Endothelial cell of umbilical vein (primary cell): ENCODE data around the gene WIPF3. TPM values are rescaled to one million over a fixed set of nuclear protein-coding genes. Genes with fewer than 3 reads are reported as not detected.

ENCODE experiments used
- BruUV-seq: library from RNA; stranded (reverse); fragments of 400-500 nt; replicated peaks from 2 replicates; lab custom pipeline; 2021; lab: Mats Ljungman, UMichigan
- CTCF ChIA-PET: fragments of 300-600, 350-600 bp; sonication (Branson Sonifier 250); formaldehyde crosslinking; loops from one replicate; lab custom pipeline; 2021; ENCODE audit warnings: antibody characterized with exemption, inconsistent platforms; lab: Charles Lee
- POLR2A ChIA-PET: fragments of 300-600, 350-600 bp; sonication (Branson Sonifier 250); formaldehyde crosslinking; loops from one replicate; lab custom pipeline; 2021; ENCODE audit warnings: antibody characterized with exemption, inconsistent platforms; lab: Charles Lee
- DNase-seq: peaks from one replicate; pipeline ENCODE4 v3.0.0-alpha.2; 2011; ENCODE audit warnings: low read depth, low spot score
- FAIRE-seq: peaks from 2 replicates; lab custom pipeline; 2011; peaks lifted over from hg19 to GRCh38; lab: Jason Lieb, UNC
- H2AFZ ChIP-seq: 2 replicates; pipeline ENCODE4 v1.6.0; 2012; ENCODE audit warnings: low read depth, low read length, control low read depth, inconsistent platforms
- H3K27ac ChIP-seq: 2 replicates; pipeline ENCODE4 v1.5.1; 2011; ENCODE audit warnings: low read depth, mild to moderate bottlenecking, control low read depth, low read length, moderate library complexity; ENCODE audit not compliant: insufficient read depth
- H3K27me3 ChIP-seq, 2 experiments: 2 replicates each; pipeline versions ENCODE4 v1.6.0 to v1.6.1; 2011; ENCODE audit warnings: low read length in 2 of 2, mixed read lengths in 1 of 2; ENCODE audit not compliant: control insufficient read depth in 2 of 2, insufficient read depth in 2 of 2
- H3K36me3 ChIP-seq, 2 experiments: 2 replicates in 1 of 2; 3 replicates in 1 of 2; pipeline ENCODE4 v1.5.1; 2011; ENCODE audit warnings: low read length in 2 of 2, mild to moderate bottlenecking in 1 of 2, moderate library complexity in 1 of 2; ENCODE audit not compliant: control insufficient read depth in 2 of 2, insufficient read depth in 2 of 2; ENCODE audit errors: extremely low read depth in 1 of 2
- H3K4me1 ChIP-seq: 3 replicates; pipeline ENCODE4 v1.5.1; 2011; ENCODE audit warnings: mild to moderate bottlenecking, low read length; ENCODE audit not compliant: control insufficient read depth, insufficient read depth; ENCODE audit errors: extremely low read depth
- H3K4me2 ChIP-seq: 2 replicates; pipeline ENCODE4 v1.6.1; 2011; ENCODE audit warnings: low read length, control low read depth, mixed read lengths; ENCODE audit not compliant: insufficient read depth
- H3K4me3 ChIP-seq, 3 experiments: fragments of 200-600 bp in 1 of 3; sonication (generic), shearing (Covaris generic) in 1 of 3; replicated peaks in 1 of 3; 2 replicates each; pipeline ENCODE4 v1.5.1; 2011 to 2016; ENCODE audit warnings: control low read depth in 3 of 3, low read length in 3 of 3, mild to moderate bottlenecking in 2 of 3, inconsistent platforms in 1 of 3, low read depth in 1 of 3, moderate library complexity in 1 of 3; ENCODE audit not compliant: insufficient read depth in 1 of 3
- H3K79me2 ChIP-seq: 2 replicates; pipeline ENCODE4 v1.6.0; 2012; ENCODE audit warnings: low read length, inconsistent platforms; ENCODE audit not compliant: control insufficient read depth, insufficient read depth
- H3K9ac ChIP-seq: replicated peaks from 2 replicates; pipeline ENCODE3; 2011; ENCODE audit warnings: low read length, control low read depth; ENCODE audit not compliant: insufficient read depth; ENCODE audit errors: extremely low read depth
- H3K9me1 ChIP-seq: replicated peaks from 3 replicates; pipeline ENCODE4 v1.6.0; 2011; ENCODE audit warnings: mild to moderate bottlenecking, low read length; ENCODE audit not compliant: control insufficient read depth, insufficient read depth; ENCODE audit errors: extremely low read depth
- H3K9me3 ChIP-seq: replicated peaks from 2 replicates; pipeline ENCODE4 v1.5.1; 2012; ENCODE audit warnings: low read length, inconsistent platforms; ENCODE audit not compliant: control insufficient read depth, insufficient read depth
- H4K20me1 ChIP-seq: replicated peaks from 2 replicates; pipeline ENCODE3; 2011; ENCODE audit warnings: mild to moderate bottlenecking, low read length; ENCODE audit not compliant: control insufficient read depth, insufficient read depth; ENCODE audit errors: extremely low read depth
- EZH2 ChIP-seq: IDR thresholded peaks from 2 replicates; pipeline ENCODE4 v1.6.1; 2012; ENCODE audit warnings: borderline replicate concordance, low read depth, mild to moderate bottlenecking, moderate library complexity, low read length, inconsistent platforms; ENCODE audit not compliant: severe bottlenecking
- FOS ChIP-seq: IDR thresholded peaks from 2 replicates; pipeline ENCODE4 v1.6.1; 2011; ENCODE audit warnings: mild to moderate bottlenecking, low read length, moderate library complexity, borderline replicate concordance; ENCODE audit not compliant: insufficient read depth
- GATA2 ChIP-seq: IDR thresholded peaks from 2 replicates; pipeline ENCODE4 v1.7.0; 2011; ENCODE audit warnings: low read depth, mild to moderate bottlenecking, moderate library complexity, mixed read lengths, low read length; ENCODE audit not compliant: insufficient read length, insufficient read depth
- JUN ChIP-seq: IDR thresholded peaks from 2 replicates; pipeline ENCODE4 v1.6.1; 2011; ENCODE audit warnings: borderline replicate concordance, low read depth; ENCODE audit not compliant: insufficient read length, insufficient read depth
- MYC ChIP-seq: IDR thresholded peaks from one replicate; pipeline ENCODE4 v1.6.1; 2011; ENCODE audit warnings: mild to moderate bottlenecking, low read depth, low read length
- POLR2A ChIP-seq: IDR thresholded peaks from 2 replicates; pipeline ENCODE4 v1.6.1; 2012; ENCODE audit warnings: low read depth, mild to moderate bottlenecking, control low read depth, low read length
- POLR2AphosphoS5 ChIP-seq: IDR thresholded peaks from 2 replicates; pipeline ENCODE4 v1.6.1; 2012; ENCODE audit warnings: low read depth, mild to moderate bottlenecking, control low read depth, low read length, moderate library complexity; ENCODE audit not compliant: insufficient read depth
- dilution Hi-C: fragments of 300-500 bp; cut with MboI; formaldehyde crosslinking; loops from one replicate; pipeline ENCODE4 v1.15.0; 2019; ENCODE audit warnings: low sequenced_read_pairs; ENCODE audit not compliant: extremely low pct_ligation_motif_present
- intact Hi-C: fragments of 100-400 bp; cut with micrococcal nuclease; formaldehyde crosslinking; loops from one replicate; pipeline ENCODE4 v1.10.0; 2022
- polyA plus RNA-seq, 4 experiments: library from polyadenylated mRNA; depleted of rRNA in 3 of 4; stranded (reverse) in 3 of 4; unstranded in 1 of 4; fragments of >200 nt; gene quantifications; 2 replicates each; pipeline versions ENCODE4 v1.2.1 to v1.2.3, GENCODE V29; 2011 to 2012; ENCODE audit warnings: missing spikeins in 1 of 4
- total RNA-seq: library from RNA; stranded (reverse); gene quantifications from 2 replicates; pipeline ENCODE4 v1.2.3, GENCODE V29; 2021
- TF ChIP-seq, protein P1 (sequence below): IDR thresholded peaks from 2 replicates; pipeline ENCODE4 v1.6.1; 2011; ENCODE audit not compliant: insufficient read depth, insufficient read length
- TF ChIP-seq, protein P2 (sequence below), 2 donors: IDR thresholded peaks; 1 replicate in 1 of 2; 2 replicates in 1 of 2; pipeline ENCODE4 v1.5.1; 2011; ENCODE audit warnings: low read length in 2 of 2, mild to moderate bottlenecking in 2 of 2, moderate library complexity in 2 of 2, control low read depth in 1 of 2, inconsistent platforms in 1 of 2, low read depth in 1 of 2; ENCODE audit not compliant: insufficient read depth in 1 of 2; ENCODE audit errors: extremely low read depth in 1 of 2

The WIPF3 gene
- total and polyA plus RNA-seq, 2 donors (not counting 3 experiments of a cell fraction or from before 2014, with no cell fraction given): 0.01 to 0.35 TPM

DNA sequence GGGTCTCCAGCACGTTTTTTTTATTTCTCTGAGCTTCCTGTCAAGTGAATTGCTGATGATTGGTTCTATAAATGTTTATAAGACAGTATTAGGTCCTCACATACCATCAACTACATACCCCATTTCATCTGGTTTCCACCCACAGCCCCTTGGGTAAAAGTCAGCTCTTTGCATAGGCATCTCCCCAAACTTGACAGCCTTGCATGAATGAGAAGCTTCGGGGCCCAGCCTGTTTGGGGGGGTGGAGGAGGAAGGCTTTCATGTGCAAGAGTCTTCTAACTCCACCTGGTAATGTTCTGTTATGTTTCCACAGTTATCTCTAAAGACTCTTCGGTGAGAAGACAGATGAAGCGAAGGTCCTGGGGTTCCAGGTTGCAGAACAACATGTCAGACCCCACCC, 107.9 kb downstream of the WIPF3 start:
- Histone ChIP-seq H2AFZ (no peak overlapping the region), H3K4me2 (no peak overlapping the region), H3K4me1 (no peaks in the 10 kb centered on the region), H3K9ac (no peak overlapping the region), H3K27ac (no peak overlapping the region), H3K36me3 (no peaks in the 10 kb centered on the region), H3K79me2 (no peaks in the 10 kb centered on the region), H3K4me3 (no peak overlapping the region), H3K27me3 (peaks cover 0 to 2% of the 10 kb centered on the region in 2 experiments), H4K20me1 (no peaks in the 10 kb centered on the region), H3K9me3 (no peaks in the 10 kb centered on the region), H3K9me1 (no peaks in the 10 kb centered on the region)
- ChIA-PET POLR2A (no interaction called here), CTCF (no interaction called here)
- no peak for FAIRE-seq
- BruUV-seq: no TSS peak
- TF ChIP-seq MYC (no peak), EZH2 (no peak), FOS (no peak), POLR2A (no peak), POLR2AphosphoS5 (no peak), JUN (no peak), GATA2 (no peak)
- TF ChIP-seq, protein P1, sequence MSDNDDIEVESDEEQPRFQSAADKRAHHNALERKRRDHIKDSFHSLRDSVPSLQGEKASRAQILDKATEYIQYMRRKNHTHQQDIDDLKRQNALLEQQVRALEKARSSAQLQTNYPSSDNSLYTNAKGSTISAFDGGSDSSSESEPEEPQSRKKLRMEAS: no peak
- TF ChIP-seq, protein P2, sequence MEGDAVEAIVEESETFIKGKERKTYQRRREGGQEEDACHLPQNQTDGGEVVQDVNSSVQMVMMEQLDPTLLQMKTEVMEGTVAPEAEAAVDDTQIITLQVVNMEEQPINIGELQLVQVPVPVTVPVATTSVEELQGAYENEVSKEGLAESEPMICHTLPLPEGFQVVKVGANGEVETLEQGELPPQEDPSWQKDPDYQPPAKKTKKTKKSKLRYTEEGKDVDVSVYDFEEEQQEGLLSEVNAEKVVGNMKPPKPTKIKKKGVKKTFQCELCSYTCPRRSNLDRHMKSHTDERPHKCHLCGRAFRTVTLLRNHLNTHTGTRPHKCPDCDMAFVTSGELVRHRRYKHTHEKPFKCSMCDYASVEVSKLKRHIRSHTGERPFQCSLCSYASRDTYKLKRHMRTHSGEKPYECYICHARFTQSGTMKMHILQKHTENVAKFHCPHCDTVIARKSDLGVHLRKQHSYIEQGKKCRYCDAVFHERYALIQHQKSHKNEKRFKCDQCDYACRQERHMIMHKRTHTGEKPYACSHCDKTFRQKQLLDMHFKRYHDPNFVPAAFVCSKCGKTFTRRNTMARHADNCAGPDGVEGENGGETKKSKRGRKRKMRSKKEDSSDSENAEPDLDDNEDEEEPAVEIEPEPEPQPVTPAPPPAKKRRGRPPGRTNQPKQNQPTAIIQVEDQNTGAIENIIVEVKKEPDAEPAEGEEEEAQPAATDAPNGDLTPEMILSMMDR (IDR thresholded peaks at IDR 0.05; ENCODE audit: extremely low read depth in 1 of 2, insufficient read depth in 1 of 2, low read depth in 1 of 2, low read length in 2 of 2): no peak
- no peak for DNase-seq
- dilution Hi-C loops (no loop called here), intact Hi-C loops (no loop called here)
